Breast epithelium (tissue), 4 donors: ENCODE data around the gene KPTN. TPM values are rescaled to one million over a fixed set of nuclear protein-coding genes. Genes with fewer than 3 reads are reported as not detected.
A peak's percentile ranks its signal among the peaks of the same experiment; 100 is the strongest.
"Not testable (repeated sequence)": the region's sequence is repeated elsewhere in the genome, so short reads cannot be mapped to it uniquely, and the experiment has no call there.

ENCODE experiments used
- DNase-seq, 2 donors: peaks; one replicate each; pipeline ENCODE4 v3.0.0-alpha.2; 2019; ENCODE audit warnings: low spot score in 2 of 2
- H3K27ac ChIP-seq, 2 donors: fragments of 200-600 bp; sonication (generic) in 1 of 2; one replicate each; pipeline ENCODE4 v1.5.1; 2016 to 2019; ENCODE audit warnings: mild to moderate bottlenecking in 1 of 2
- H3K27me3 ChIP-seq, 2 donors: fragments of 200-600 bp; sonication (generic) in 1 of 2; one replicate each; pipeline versions ENCODE4 v1.5.1 to v1.6.0; 2017 to 2019; ENCODE audit warnings: control low read depth in 1 of 2, mild to moderate bottlenecking in 1 of 2
- H3K36me3 ChIP-seq: fragments of 200-600 bp; one replicate; pipeline ENCODE4 v1.5.1; 2019
- H3K4me1 ChIP-seq, 2 donors: fragments of 200-600 bp; sonication (generic); one replicate each; pipeline ENCODE4 v1.5.1; 2016 to 2019; ENCODE audit warnings: control low read depth in 1 of 2
- H3K4me3 ChIP-seq, 3 donors: fragments of 200-600 bp; sonication (generic); 1 replicate in 2 of 3; 2 replicates in 1 of 3; pipeline ENCODE4 v1.5.1; 2016 to 2019; ENCODE audit warnings: mild to moderate bottlenecking in 3 of 3, moderate library complexity in 2 of 3
- H3K9me3 ChIP-seq, 2 donors: fragments of 200-600 bp; sonication (generic) in 1 of 2; one replicate each; pipeline ENCODE4 v1.5.1; 2016 to 2019; ENCODE audit warnings: control low read depth in 1 of 2
- POLR2A ChIP-seq: fragments of 450-650 bp; IDR thresholded peaks from one replicate; pipeline ENCODE4 v1.6.1; 2016; ENCODE audit warnings: antibody characterized with exemption, mild to moderate bottlenecking, moderate library complexity
- POLR2AphosphoS5 ChIP-seq, 3 donors: sonication (generic); formaldehyde crosslinking; IDR thresholded peaks; one replicate each; pipeline ENCODE4 v1.6.1; 2017; ENCODE audit warnings: antibody characterized with exemption in 3 of 3
- intact Hi-C: fragments of 100-400 bp; cut with DNase I; formaldehyde crosslinking; loops from one replicate; pipeline ENCODE4 v1.15.1; 2023; ENCODE audit warnings: low total_unique reads
- total RNA-seq, 3 donors: library from RNA; depleted of rRNA; stranded (reverse); fragments of >200 nt; gene quantifications; one replicate each; pipeline ENCODE4 v1.1.0, GENCODE V29; 2016
- TF ChIP-seq, protein P1 (sequence below), 3 donors: fragments of 450-650 bp; IDR thresholded peaks; one replicate each; pipeline ENCODE4 v1.5.1; 2016 to 2017; ENCODE audit warnings: antibody characterized with exemption in 3 of 3, mild to moderate bottlenecking in 3 of 3, moderate library complexity in 3 of 3

The KPTN gene
- total RNA-seq, 3 donors from 2014 or later: 4.6 to 6.6 (median 6.3) TPM

DNA sequence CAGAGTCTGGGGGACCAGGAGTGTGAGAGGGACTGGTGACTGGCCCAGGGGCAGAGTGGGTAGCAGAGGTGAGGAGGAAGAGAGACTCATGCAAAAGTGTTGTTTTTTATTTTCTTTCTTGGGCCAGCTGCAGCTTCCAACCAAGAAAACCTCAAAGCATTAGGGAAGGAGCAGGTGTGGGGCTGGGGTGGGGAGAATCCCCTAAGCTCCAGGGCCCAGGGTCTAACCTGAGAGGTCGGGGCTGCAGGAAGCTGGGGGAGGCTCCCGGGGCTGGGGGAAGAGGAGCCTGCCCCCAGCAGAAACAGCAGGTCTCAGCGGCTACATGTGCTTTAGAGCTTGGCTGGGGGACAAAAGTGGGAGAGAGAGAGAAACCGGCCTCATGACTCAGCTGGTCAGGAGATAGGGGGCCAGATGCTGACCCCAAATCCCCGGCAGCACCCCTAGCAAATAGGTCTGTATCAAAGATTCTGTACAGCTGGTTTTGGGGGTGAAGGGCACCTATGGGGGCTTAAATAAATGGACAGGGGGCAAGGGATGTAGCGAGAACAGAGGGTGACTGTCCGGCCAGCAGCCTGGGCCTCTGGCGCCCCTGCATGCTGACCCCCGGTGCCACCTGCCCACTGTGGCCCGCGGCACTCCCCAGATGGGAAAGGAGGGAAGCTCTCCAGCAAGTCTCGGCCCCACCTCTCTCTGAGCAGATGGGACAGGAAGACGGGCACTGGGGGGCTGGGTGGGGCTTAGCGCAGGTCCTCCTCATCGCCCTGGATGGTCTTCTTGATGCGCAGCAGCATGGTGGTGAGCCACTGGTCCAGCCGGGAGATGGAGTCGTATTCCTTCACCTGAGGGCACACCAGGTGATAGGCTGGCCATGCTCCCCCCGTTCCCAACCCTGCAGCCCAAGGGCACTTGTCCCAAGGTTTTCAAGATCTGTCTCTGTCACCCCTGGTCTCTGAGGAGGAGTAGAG is 3.8 kb upstream of the KPTN start:
- Histone ChIP-seq H3K27ac (peak overlapping the region in 1 of 2 donors; percentile 7), H3K9me3 (no peaks in the 10 kb centered on the region), H3K4me1 (peaks cover 0 to 7% of the 10 kb centered on the region in 2 donors), H3K27me3 (no peaks in the 10 kb centered on the region), H3K4me3 (no peak overlapping the region), H3K36me3 (no peaks in the 10 kb centered on the region)
- intact Hi-C loops: no loop called here
- no peak for TF ChIP-seq POLR2AphosphoS5 (IDR thresholded peaks at IDR 0.05)
- TF ChIP-seq, protein P1, sequence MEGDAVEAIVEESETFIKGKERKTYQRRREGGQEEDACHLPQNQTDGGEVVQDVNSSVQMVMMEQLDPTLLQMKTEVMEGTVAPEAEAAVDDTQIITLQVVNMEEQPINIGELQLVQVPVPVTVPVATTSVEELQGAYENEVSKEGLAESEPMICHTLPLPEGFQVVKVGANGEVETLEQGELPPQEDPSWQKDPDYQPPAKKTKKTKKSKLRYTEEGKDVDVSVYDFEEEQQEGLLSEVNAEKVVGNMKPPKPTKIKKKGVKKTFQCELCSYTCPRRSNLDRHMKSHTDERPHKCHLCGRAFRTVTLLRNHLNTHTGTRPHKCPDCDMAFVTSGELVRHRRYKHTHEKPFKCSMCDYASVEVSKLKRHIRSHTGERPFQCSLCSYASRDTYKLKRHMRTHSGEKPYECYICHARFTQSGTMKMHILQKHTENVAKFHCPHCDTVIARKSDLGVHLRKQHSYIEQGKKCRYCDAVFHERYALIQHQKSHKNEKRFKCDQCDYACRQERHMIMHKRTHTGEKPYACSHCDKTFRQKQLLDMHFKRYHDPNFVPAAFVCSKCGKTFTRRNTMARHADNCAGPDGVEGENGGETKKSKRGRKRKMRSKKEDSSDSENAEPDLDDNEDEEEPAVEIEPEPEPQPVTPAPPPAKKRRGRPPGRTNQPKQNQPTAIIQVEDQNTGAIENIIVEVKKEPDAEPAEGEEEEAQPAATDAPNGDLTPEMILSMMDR (IDR thresholded peaks at IDR 0.05): no peak
- TF ChIP-seq POLR2A: no peak
- no peak for DNase-seq

DNA sequence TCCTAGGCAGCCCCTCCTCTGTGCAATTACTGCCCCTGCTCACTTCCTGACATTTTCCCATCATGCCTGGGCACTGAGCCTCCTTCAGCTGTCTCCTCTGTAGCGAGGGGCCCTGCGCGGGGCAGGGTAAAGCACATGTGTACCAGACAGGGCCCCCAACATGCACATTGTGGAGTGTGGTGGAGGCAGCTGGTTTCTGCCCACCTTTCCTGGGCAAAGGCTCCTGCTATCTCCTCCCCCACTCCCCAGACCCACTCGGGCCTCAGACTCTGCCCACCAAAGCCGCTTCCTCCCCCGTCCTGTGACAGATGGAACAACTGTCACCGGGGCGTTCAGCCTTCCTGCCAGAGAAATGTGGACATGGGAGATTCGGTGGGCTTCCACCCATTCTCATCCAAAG is 2.9 kb upstream of the KPTN start:
- no peak for DNase-seq
- Histone ChIP-seq H3K27me3 (no peaks in the 10 kb centered on the region), H3K27ac (no peak overlapping the region), H3K36me3 (no peaks in the 10 kb centered on the region), H3K9me3 (no peaks in the 10 kb centered on the region), H3K4me1 (peaks cover 0 to 7% of the 10 kb centered on the region in 2 donors), H3K4me3 (no peak overlapping the region)
- intact Hi-C loops: no loop called here
- TF ChIP-seq POLR2AphosphoS5 (IDR thresholded peaks at IDR 0.05): no peak
- TF ChIP-seq, protein P1 (IDR thresholded peaks at IDR 0.05): no peak
- no peak for TF ChIP-seq POLR2A

DNA sequence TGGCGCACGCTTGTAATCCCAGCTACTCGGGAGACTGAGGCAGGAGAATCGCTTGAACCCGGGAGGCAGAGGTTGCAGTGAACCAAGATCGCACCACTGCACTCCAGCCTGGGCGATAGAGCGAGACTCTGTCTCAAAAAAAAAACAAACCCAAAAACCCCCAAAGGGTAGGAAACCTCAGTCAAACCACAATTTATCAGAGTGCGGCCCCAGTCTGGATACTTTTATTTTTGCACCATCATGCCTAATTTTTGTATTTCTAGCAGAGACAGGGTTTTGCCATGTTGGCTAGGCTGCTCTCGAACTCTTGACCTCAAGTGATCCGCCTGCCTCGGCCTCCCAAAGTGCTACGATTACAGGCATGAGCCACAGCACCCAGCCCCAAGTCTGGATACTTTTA is 2.2 kb upstream of the KPTN start:
- H3K4me3 ChIP-seq, DNase-seq, H3K4me1 ChIP-seq, H3K27ac ChIP-seq, H3K36me3 ChIP-seq, intact Hi-C loops, H3K27me3 ChIP-seq, H3K9me3 ChIP-seq: not testable (repeated sequence)

DNA sequence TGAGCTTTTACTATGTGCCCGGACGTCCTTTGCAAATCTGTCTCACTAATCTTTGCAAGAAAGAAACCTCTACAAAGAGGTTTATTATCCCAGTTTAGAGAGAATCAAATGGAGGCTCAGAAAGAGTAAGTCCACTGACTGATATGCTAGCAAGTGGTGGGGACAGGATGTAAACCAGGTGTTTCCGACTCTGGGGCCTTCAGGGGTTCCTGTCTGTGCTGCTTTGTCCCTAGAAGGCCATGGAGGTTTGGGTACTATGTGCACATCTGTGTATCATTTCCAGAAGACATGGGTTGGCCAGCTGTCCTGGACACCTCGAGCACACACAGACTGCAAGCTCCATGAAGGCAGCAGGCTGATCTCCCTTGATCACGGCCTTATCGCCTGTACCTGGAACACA is 1.2 kb upstream of the KPTN start:
- peak overlapping the region in 1 of 2 donors; percentile 62 for H3K27ac ChIP-seq
- no peak for TF ChIP-seq POLR2A
- TF ChIP-seq, protein P1 (IDR thresholded peaks at IDR 0.05): no peak
- no peak for TF ChIP-seq POLR2AphosphoS5 (IDR thresholded peaks at IDR 0.05)
- no peaks in the 10 kb centered on the region for H3K9me3 ChIP-seq
- intact Hi-C loops: no loop called here
- peaks cover 0 to 7% of the 10 kb centered on the region in 2 donors for H3K4me1 ChIP-seq
- no peak for DNase-seq
- H3K4me3 ChIP-seq: no peak overlapping the region
- H3K36me3 ChIP-seq: no peaks in the 10 kb centered on the region
- no peaks in the 10 kb centered on the region for H3K27me3 ChIP-seq

- no peaks in the 10 kb centered on the region for H3K9me3 ChIP-seq
- H3K4me3 ChIP-seq: peak overlapping the region in 2 of 3 donors; percentile 58 to 84
- H3K27me3 ChIP-seq: no peaks in the 10 kb centered on the region
- H3K36me3 ChIP-seq: no peaks in the 10 kb centered on the region
- H3K4me1 ChIP-seq: peaks cover 0 to 7% of the 10 kb centered on the region in 2 donors
- no peak overlapping the region for H3K27ac ChIP-seq
- DNase-seq: no peak
- no peak for TF ChIP-seq POLR2A
- TF ChIP-seq, protein P1 (IDR thresholded peaks at IDR 0.05): no peak
- TF ChIP-seq POLR2AphosphoS5 (IDR thresholded peaks at IDR 0.05): no peak
- intact Hi-C loops: no loop called here
Measured at GRCh38 chr19:47483200-47483599, 819 bp downstream of the KPTN start.
